Measurements from ENCODE around the gene TMEM196.
A peak's percentile ranks its signal among the peaks of the same experiment; 100 is the strongest.

TMEM196 gene
- long read RNA-seq: 0 reads

- Histone ChIP-seq H3K4me3 (replicated peaks; ENCODE audit: insufficient read depth, low read length) (no peak within 1 kb of the TSS), H3K27me3 (ENCODE audit: insufficient read depth, poor library complexity, severe bottlenecking) (peaks cover 8% of the 10 kb centered on the region), H3K27ac (replicated peaks) (no peak within 1 kb of the TSS)
- TF ChIP-seq REST (IDR thresholded peaks at IDR 0.05; ENCODE audit: insufficient replicate concordance, low read depth) (peak; percentile 90), SPI1 (IDR thresholded peaks at IDR 0.05; ENCODE audit: borderline replicate concordance, low read depth) (no peak)
- no peak for DNase-seq (ENCODE audit: low read depth in 1 of 2, low spot score in 1 of 2)
These were observed at the start of gene TMEM196 for GRCh38 chr7:19772841-19773760. Gene TMEM196, minus strand, starts transcription at chr7:19773617. Its CDS starts 921 bp downstream, at chr7:19772696.

GRCh38 chr7:19816128-19816527 lies 42.7 kb upstream of the TMEM196 start:
- no peak overlapping the region for H3K4me3 ChIP-seq (replicated peaks; ENCODE audit: insufficient read depth, low read length)
- DNase-seq (ENCODE audit: low read depth in 1 of 2, low spot score in 1 of 2): no peak
- H3K27ac ChIP-seq (replicated peaks): no peak overlapping the region
- TF ChIP-seq GABPA (IDR thresholded peaks at IDR 0.05; ENCODE audit: low read depth) (no peak), CTCF (IDR thresholded peaks at IDR 0.05; ENCODE audit: insufficient read depth, low read length) (no peak), REST (IDR thresholded peaks at IDR 0.05; ENCODE audit: insufficient replicate concordance, low read depth) (no peak), POLR2AphosphoS5 (IDR thresholded peaks at IDR 0.05; ENCODE audit: low read depth) (no peak), SPI1 (IDR thresholded peaks at IDR 0.05; ENCODE audit: borderline replicate concordance, low read depth) (no peak)
- no peaks in the 10 kb centered on the region for H3K27me3 ChIP-seq (ENCODE audit: insufficient read depth, poor library complexity, severe bottlenecking)

- no peak for DNase-seq (ENCODE audit: low read depth in 1 of 2, low spot score in 1 of 2)
- Histone ChIP-seq H3K4me3 (replicated peaks; ENCODE audit: insufficient read depth, low read length) (no peak overlapping the region), H3K27me3 (ENCODE audit: insufficient read depth, poor library complexity, severe bottlenecking) (no peaks in the 10 kb centered on the region), H3K27ac (replicated peaks) (no peak overlapping the region)
- no peak for TF ChIP-seq GABPA (IDR thresholded peaks at IDR 0.05; ENCODE audit: low read depth)
- no peak for TF ChIP-seq POLR2AphosphoS5 (IDR thresholded peaks at IDR 0.05; ENCODE audit: low read depth)
These were observed 42.1 kb upstream of the TMEM196 start for GRCh38 chr7:19815546-19815945.

GRCh38 chr7:19814776-19815175 lies 41.4 kb upstream of the TMEM196 start:
- Histone ChIP-seq H3K27me3 (ENCODE audit: insufficient read depth, poor library complexity, severe bottlenecking) (no peaks in the 10 kb centered on the region), H3K27ac (replicated peaks) (no peak overlapping the region), H3K4me3 (replicated peaks; ENCODE audit: insufficient read depth, low read length) (no peak overlapping the region)
- no peak for DNase-seq (ENCODE audit: low read depth in 1 of 2, low spot score in 1 of 2)
- TF ChIP-seq REST (IDR thresholded peaks at IDR 0.05; ENCODE audit: insufficient replicate concordance, low read depth): no peak
- no peak for TF ChIP-seq CTCF (IDR thresholded peaks at IDR 0.05; ENCODE audit: insufficient read depth, low read length)
- TF ChIP-seq GABPA (IDR thresholded peaks at IDR 0.05; ENCODE audit: low read depth): no peak
- no peak for TF ChIP-seq POLR2AphosphoS5 (IDR thresholded peaks at IDR 0.05; ENCODE audit: low read depth)
- no peak for TF ChIP-seq SPI1 (IDR thresholded peaks at IDR 0.05; ENCODE audit: borderline replicate concordance, low read depth)
